Heart left ventricle (tissue), 13 donors: Measurements from ENCODE around the gene TMEM163.

Experiments
- CTCF ChIP-seq, 12 donors: fragments of 200-600 bp; sonication (generic) in 4 of 12; IDR thresholded peaks; one replicate each; pipeline versions ENCODE4 v1.5.0 to v1.8.0; 2018 to 2022; ENCODE audit warnings: antibody characterized with exemption in 12 of 12, mild to moderate bottlenecking in 5 of 12
- POLR2A ChIP-seq, 2 donors: fragments of 450-650 bp; IDR thresholded peaks; one replicate each; pipeline ENCODE4 v1.6.1; 2017; ENCODE audit warnings: antibody characterized with exemption in 2 of 2, mild to moderate bottlenecking in 2 of 2, moderate library complexity in 2 of 2
- donor health status: ischemic (EF 13 %, LVEDD 7.1; RV severe dilation, severe dysfunction).
- donor health status: DM: no; HTN: yes; CAD: no.
- donor health status: DM: no; HTN: no; CAD: no.
- donor health status: ischemic (EF 25% LVEDD 6.9; RV normal size, moderate dysfunction).
- donor health status: ischemic (EF 25% LVEDD 5.7; RV mildly dilated, moderate dysfunction).
- donor health status: ischemic (EF 35%, LVEDD 5.7; RV mildly dilated, moderate dysfunction).
- donor health status: nonischemic (EF 11% LVEDD 7.7; RV severe dilation, severe dysfunction).
- donor health status: DM: yes; HTN: yes; CAD: no.
- donor health status: PGD.
- donor health status: ischemic (EF 29% LVEDD 5.4; RV normal size, mild dysfunction).
- donor health status: nonischemic (EF 23%, LVEDD 6.1; RV moderate dilation, normal function).

GRCh38 chr2:134715932-134716643 is 2.7 kb downstream of the TMEM163 start:
- TF ChIP-seq POLR2A (IDR thresholded peaks at IDR 0.05) (no peak), CTCF (IDR thresholded peaks at IDR 0.05) (no peak)
